ENCODE data around the gene DGKG.
A peak's percentile ranks its signal among the peaks of the same experiment; 100 is the strongest.

Gene DGKG

DNA sequence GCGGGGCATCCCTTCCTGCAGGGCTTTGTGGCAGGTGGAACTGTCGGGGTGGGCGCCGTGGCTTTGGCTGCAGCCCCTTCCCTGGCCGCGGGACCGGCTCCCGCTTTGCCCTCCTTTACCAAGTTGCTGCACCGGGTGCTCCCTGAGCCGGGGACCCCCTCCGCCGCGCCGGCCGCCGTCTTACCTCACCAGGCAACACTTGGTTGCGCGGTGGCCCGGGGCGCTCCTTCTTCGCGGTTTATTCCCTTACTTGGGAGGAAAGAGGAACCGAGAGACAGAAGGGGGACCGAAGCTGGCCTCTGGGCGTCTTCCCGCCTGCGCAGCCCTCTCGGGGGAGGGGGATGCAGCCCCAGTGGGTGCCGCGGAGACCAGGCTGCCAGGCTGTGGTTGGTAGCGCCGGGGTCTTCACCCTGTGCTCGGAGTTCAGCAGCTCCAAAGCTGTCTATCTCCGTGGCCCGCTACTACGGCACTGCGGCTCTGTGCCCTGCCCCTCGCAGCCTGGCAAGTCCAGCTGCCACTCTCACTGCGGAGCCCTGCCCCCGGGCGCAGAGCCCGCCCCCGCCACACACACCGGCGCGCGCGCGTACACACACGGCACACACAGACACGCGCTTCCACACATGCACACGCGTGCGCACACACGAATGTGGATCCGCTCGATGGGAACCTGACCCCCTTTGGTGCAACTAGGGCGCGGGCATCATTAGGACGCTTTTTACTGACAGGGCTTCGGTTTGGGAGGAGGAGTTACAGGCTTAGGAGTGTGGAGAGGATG lies at the start of gene DGKG:
DGKG (minus strand) TSS at position 473 of the 775 bp plus-strand sequence. CDS start 41,775 bp downstream, outside the sequence.
- DNase-seq, result peak; percentile 87

DNA sequence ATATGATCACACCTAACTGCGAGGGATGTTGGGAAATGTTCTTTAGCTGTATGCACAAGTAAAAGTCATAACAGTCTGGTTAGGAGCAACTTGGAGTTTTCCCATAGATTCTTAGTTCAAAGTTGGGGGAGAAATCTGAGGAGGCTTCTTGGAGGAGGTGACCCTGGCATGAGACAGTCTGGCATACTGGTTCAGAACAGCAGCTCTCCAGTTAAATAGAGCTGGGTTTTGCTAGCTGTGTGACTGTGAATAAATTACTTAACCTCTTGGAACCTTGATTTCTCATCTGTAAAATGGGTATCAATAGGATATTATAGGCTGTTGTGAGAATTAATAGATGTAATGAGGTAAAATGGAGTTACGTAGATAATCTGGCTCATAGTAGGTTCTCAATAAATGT lies 49.1 kb upstream of the DGKG start:
- DNase-seq, result no peak

DNA sequence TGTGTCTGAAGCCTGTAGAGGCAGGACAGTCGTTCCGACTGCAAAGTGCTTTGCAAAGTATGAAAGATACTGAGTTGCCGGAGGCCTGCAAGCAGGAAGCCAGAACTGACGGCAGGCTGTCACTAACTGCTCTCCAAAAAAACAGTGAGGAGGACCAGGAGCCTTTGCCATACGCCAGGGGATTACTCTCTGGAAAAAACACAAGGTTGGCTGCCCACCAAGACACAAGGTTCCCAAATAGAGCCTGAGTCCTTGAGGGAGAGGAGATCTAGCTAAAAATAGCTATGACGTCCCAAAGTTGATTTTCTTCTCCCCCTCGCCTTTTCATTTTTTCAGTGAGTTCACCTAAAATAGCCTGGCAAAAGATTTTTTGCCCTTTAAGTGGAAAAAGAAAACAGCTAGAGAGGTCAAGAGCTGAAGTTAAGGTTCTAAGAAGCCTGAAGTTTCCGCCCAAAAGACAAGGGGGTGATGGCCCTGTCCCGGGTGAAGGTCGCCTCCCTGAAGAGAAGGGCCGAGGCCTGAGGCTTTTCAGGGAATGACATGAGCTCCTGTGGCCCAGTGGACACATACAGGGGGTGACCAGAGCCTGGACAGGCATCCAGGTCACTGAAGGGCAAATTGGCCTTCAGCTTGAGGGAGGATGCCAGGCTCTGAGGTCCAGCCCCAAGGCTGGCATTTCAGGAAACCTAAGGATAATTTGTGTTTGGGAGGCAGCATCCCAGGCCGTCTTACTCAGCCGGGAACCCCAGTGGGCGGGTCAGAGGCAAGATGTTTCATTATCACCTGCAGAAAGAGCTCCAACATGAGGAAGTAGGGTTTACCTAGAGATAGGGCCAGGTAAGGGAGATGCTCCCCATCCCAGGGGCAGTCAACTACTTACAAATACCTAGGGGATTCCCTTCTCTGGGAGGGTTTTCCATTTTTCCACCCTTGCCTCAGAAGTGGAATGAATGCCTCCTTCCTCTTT lies 44.9 kb upstream of the DGKG start:
- DNase-seq, result no peak

DNA sequence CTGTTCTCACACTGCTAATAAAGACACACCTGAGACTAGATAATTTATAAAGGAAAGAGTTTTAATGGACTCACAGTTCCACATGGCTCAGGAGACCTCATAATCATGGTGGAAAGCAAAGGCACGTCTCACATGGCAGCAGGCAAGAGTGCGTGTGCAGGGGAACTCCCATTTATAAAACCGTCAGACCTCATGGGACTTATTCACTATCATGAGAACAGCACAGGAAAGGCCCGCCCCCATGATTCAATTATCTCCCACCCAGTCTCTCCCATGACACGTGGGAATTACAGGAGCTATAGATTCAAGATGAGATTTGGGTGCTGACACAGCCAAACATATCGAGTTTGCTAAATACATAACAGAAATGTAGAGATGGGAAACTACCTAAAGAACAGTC lies 39.5 kb upstream of the DGKG start:
- no peak for DNase-seq

DNA sequence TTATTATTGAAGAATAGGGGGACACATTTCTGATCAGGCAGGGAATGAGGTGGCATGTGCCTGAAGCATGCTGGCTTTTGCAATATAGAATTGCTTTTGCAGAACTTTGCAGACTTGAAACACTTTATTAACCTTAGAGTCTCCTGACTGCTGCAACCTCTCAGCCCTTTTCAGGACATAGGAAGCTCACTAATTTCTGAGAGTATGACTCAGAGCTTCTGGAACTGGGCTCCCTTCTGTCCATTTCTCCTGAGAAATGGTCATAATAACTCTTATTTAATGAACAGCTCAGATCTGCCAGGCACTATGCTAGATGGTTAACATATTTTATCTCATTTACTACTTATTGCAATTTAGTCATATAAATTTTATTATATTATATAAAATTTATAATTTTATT lies 38.6 kb upstream of the DGKG start:
- no peak for DNase-seq

DNA sequence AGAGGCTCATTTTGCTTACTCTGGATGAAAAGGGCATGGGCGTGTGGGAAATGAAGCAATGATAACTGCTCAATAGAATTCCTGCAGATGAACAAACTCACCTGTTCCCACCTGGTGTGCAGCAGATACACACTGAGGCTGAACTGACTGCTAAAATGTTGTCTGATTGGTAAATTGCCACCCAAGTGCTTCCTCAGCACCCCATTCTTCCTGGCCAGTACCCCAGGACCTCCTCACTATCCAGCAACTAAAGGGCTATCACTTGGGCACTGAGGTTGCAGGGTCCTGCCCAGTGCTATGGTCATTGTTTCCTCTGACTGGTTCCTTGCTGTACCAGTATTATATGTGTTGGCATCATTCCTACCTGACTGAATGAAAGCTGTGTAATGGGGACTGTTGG lies 38.0 kb upstream of the DGKG start:
- no peak for DNase-seq

DNA sequence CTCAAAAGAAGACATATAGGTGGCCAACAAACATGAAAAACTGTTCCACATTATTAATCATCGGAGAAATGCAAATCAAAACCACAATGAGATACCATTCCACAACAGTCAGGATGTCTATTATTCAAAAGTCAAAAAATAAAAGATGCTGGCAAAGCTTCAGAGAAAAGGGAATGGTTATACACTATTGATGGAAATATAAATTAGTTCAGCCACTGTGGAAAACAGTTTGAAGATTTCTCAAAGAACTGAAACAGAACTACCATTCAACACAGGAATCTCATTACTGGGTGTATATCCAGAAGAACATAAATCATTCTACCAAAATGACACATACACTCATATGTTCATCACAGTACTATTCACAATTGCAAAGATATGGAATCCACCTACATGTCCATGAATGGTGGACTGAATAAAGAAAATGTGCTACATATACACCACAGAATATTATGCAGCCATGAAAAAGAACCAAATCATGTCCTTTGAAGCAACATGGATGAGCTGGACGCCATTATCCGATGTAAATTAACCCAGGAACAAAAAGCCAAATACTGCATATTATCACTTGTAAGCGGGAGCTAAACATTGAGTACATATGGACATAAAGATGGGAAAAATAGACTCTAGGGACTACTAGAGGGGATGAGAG lies 32.7 kb upstream of the DGKG start:
- DNase-seq, result no peak

DNA sequence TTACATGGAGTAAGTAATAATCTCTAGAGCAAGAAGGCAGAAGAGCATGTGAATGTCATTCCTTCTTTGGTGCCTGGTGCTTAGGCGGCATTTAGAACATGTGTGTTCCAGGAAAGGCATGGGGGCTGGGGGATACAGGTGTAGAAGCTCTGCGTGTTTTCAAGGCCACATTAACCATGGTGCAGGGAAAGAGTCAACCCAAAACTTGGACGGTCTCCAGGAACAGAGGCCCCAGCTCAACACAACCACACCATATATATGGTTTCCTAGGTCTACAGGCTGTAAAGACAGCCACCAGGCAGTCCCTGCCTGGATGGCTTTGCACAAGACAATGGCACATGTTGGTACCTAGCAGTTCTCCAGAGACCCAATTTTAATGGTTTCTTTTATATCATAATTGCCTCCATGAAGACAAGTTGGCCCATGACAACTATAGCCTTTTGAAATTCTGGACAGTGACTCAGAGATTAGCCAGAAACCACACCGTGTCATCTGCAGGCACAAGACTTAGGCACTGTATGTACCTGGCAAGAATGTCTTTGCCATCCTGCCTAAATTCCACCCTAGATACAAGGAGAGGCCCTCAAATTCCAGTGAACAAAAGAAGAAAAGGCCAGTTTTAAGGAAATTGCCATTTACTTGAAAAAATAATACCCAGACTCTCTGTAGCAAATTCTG lies 25.0 kb upstream of the DGKG start:
- no peak for DNase-seq

DNA sequence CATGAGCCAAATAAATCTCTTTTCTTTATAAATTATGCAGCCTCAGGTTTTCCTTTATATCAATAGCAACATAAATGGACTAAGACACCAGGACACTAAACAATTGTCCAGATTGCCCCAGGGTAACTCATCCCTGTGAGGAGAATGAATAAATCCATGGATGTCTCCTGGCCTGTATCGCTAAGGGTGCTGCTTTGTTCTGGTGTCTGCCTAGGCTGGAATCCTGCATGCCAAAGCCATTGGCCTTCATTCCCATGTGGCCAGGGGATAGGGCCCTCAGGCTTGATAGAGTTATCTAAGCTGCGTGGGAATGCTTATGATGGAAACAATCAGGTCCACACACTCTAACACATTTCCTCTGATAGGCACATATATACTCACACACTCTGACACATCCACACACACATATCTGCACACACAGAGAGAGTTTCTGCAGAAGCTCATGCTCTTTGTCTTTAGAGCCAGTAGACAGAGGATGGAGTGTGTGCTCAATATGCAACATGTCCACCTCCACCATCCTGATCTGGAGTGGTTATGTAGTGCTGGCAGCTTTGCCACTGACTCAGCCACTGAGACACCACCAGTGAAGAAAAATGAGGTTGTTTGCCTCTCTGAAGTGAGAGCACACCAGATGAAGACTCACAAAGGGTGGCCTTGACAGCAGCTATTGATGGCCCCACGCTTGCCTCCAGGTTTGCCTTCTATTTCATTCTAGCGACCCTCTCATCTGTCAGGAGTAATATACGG lies 24.0 kb upstream of the DGKG start:
- DNase-seq, result no peak

DNA sequence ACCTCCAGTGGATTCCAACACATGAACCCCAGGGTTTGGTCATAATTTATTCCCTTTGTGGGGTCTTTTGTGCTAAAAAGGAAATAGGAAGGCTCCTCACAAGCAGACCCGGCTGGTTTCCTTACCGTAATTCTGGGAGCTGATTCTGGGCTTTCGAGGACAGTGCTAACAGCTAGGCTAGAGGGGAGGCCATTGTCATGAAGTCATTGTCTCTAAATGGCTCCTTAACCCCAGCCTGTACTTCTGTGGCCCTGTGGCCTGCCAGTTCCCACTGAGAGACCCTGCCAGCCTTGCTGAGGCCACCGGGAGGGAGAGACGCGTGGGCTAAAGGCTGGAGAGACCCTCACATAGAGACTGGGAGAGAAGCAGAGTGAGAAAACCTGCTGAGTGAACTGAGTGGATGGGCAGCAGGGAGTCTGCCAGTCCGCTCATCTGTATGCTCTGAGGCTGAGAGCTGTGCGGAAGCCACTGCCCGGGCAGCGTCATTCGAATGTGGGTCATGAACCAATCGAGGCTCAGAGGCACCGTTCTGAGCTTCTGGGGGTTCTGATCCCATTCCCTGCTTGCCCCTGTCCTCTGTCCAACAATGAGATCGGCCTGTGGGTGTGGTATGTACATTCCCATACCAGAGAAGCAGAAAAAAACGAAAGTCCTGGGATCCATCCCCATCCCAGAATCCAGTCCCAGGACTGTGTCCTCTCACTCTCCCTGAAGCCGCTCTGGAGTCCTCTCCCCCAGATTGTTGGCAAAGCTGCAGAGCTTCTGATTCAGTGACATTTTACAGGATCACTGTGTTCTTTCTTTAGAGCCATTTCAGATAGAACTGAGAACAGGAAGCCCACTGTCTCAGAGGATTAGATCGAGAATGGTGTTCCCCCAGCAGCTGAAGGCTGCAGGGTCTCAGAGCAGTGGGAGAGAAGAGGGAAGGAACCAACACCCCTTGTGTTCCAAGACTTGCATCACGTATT lies 21.3 kb upstream of the DGKG start:
- no peak for DNase-seq

DNA sequence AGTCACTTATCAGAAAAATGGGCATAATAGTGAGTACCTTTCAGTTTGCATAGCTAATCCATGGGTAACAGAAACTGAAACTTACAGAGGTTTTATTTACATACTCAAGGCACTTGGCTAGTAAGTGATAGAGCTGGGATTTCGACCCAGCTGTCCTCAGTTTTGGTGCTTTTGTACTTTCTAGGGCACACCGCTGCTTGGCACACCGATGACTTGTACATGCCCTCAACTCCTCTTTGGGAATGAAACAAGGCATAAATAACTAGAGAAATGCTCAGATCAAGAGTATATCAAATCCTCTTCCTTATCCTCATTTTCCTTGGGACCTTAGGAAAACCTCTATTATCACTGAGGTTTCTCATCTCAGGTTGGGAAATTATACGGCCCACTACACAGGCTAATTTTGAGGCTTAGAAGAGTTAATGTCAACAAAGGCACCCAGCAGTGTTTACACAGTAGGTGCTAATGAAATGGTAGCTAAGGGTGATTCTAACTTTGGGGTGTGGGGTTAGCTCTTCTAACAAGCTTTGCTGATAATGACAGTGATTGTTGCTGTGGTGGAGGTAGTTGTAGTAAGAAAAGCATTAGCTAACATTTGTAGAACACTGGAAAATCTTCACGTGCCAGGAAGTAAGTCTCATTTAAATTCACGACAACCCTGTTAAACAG lies 20.3 kb upstream of the DGKG start:
- no peak for DNase-seq

DNA sequence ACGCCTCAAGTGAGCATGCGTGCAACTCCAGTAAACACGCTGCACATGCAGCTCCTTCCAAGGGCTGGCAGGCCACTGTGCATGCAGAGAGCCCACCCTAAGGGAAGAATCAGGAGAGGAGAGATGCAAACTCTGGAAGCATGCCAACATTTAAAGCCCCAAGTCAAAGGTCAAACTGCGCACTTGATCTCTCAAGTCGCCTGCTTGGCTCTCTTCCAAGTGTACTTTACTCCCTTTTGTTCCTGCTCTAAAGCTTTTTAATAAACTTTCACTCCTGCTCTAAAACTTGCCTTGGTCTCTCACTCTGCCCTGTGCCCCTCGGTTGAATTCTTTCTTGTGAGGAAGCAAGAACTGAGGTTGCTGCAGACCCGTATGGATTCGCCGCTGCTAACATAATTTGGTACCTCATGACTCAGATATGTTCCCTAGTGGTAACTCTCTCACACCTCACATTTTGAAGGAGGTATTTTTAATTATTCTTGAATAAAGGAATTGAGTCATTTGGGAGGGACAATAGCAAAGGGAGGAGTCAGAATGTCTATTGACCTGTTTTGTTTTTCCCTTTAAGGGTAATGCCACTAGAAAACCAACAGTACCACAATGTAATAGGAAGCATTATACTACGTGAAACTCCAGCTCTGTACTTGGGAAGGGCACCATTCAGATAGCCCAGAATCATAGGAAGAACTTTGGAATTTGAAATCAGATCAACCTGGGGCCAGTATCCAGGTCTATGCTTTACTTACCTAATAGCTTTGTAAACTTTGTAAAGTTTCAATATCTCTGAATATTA lies 19.6 kb upstream of the DGKG start:
- no peak for DNase-seq

DNA sequence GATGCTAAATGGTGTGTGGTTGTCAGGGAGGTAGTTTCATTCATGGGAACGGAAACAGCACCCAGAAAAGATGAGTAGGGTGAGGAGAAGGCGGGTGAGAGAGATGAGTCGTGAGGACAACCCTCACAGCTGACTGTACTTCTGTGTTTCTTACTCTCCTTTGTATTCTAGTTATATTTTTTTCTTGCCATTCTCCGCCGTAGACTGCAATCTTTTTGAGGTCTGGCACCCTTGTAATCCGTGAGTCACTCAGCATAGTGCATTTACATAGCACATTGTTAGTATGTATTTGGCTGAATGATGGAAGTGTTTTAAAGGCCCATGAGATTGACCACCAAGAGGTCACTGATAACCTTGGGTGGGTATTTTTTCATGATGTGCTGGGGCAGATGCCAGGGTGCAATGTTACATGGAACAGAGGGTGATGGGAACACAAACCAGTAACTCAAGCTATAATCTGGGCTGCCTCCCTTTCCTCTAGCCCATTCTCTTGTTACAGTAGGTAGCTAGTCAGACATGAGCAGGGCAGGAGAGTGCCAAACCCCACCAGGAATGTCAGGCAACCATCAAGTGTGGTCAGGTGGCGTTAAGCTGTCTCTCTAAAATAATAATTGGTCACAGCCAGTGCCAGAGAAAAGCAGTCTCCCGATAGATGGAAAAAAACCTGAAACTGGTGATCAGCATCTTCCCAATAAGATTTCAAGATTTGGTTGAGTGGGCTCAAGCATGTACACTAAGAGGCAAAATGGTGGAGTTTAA lies 18.8 kb upstream of the DGKG start:
- no peak for DNase-seq

DNA sequence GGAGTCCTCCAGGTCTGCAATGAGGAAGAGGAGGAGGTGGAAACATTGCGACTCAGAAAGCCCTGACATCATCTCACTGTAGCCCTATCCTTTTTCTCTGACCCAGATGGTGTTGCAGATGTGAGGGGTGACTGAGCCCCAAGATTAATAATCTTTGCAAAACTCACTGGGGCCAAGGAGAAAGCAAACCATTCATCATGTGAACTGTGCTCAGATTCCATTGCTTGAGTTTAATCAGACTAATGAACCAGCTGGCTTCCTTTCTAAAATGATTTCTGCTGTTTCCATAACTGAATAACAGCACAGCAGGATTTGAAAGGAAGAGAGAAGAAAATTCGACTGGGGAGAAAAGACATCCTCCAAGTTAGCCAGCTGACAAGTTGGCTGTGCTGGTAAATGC lies 13.4 kb upstream of the DGKG start:
- DNase-seq, result no peak

DNA sequence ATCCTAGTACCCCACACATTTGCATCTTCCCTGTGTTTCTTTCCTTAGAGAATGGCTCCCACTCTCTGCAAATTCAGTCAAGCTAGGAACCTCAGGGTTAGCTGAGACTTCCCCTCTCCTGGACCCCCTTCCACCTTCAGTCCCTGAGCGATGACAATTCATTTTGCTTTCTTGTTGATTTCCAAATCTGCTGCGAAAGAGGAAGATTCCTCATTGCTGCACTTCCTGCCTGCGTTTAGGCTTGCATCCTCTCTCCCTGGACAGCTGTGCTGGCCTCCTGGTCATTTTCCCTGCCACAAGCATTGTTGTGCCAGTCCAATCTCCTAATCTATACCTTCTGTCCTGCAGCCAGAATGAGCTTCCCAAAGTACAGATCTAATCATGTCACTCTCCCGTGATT lies 12.3 kb upstream of the DGKG start:
- DNase-seq, result peak; percentile 51

DNA sequence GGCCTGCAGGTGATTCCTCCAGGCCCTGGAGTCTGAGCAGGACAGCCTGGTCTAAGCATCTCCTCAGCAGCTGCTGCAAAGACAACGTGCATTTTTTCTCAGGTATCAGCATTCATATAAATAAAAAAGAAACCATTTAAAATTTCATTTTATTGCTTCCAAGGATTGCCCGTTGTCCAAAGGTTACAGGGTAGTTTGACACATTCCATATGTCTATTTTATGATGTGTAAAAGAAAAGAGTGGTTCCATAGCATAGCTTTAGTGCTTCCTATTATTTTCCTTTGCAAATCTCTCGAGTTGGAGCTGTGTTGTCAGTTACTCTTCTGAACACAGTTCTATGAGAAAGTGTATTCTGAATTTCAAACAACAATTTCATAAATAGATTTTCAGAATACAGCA lies 7.2 kb upstream of the DGKG start:
- no peak for DNase-seq

DNA sequence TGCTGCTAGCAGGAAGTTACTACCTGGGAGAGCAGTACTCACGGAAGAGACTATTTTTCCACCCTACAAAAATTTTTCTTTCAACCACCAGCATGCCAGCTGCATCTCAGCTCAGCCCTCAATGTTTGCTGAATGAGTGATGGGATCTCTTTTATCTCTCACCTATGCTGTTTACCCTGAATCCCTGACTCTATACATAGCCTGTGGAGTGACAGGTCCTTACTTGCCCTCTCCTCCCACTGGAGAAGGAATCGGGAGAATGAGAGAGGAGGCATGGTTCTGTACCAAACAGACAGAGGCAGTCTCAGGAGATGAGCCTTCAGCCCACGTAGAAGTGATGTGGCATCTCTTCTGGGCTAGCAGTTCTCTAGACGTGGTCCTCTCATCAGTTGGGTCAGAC lies 6.7 kb upstream of the DGKG start:
- DNase-seq, result no peak

DNA sequence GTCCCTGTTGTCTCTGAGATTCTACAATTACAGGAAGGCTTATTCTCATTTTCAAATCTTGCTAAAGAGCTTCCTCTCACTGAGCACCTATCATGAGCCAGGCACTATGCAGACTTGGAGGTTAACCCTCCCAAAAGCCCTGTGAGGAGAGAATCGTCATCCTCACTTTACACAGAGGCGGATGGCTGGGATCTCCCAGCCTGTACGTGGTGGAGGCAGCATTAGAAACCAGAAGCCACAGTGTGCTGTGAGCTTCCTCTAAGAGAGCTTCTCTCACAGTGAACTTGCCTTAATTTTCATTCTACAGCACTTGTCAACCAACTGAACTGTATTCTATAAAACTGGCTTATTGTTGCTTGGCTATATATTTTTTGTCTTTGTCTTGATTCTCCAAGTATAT lies 6.1 kb upstream of the DGKG start:
- peak; percentile 82 for DNase-seq

DNA sequence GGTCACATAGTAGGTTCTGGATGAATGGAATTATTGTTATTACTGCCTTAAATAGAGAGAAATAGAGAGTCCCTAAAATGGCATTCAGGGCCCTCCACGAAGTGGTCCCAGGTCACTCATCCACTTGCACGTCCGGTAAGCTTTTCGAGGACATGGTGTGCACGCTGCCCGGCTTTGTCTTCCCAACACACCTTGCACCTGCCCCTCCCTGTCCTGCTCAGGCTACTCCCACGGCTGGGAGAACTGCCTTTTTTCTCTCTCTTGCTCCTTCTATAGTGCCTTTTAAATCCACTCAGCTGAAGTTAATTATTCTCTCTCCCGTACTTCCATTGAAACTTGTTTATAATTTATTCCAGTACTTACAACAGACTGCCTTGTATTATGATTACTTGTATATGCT lies 5.6 kb upstream of the DGKG start:
- DNase-seq, result no peak

All from MV-4-11 (cell line).